Endothelial cell of umbilical vein (primary cell): ENCODE measurements around the gene ZNF609.

Experiments
- CTCF ChIP-seq, 2 donors: IDR thresholded peaks; 1 replicate in 1 of 2; 2 replicates in 1 of 2; pipeline ENCODE4 v1.5.1; 2011; ENCODE audit warnings: low read length in 2 of 2, mild to moderate bottlenecking in 2 of 2, moderate library complexity in 2 of 2, control low read depth in 1 of 2, inconsistent platforms in 1 of 2, low read depth in 1 of 2; ENCODE audit not compliant: insufficient read depth in 1 of 2; ENCODE audit errors: extremely low read depth in 1 of 2
- MAX ChIP-seq: IDR thresholded peaks from 2 replicates; pipeline ENCODE4 v1.6.1; 2011; ENCODE audit not compliant: insufficient read depth, insufficient read length
- MYC ChIP-seq: IDR thresholded peaks from one replicate; pipeline ENCODE4 v1.6.1; 2011; ENCODE audit warnings: mild to moderate bottlenecking, low read depth, low read length
- POLR2AphosphoS5 ChIP-seq: IDR thresholded peaks from 2 replicates; pipeline ENCODE4 v1.6.1; 2012; ENCODE audit warnings: low read depth, mild to moderate bottlenecking, control low read depth, low read length, moderate library complexity; ENCODE audit not compliant: insufficient read depth

- TF ChIP-seq CTCF (IDR thresholded peaks at IDR 0.05; ENCODE audit: extremely low read depth in 1 of 2, insufficient read depth in 1 of 2, low read depth in 1 of 2, low read length in 2 of 2): no peak
- TF ChIP-seq POLR2AphosphoS5: no peak
- no peak for TF ChIP-seq MYC
- TF ChIP-seq MAX: no peak
Observed at GRCh38 chr15:64464276-64465005, 4.1 kb downstream of the ZNF609 start.
